GM18517 (cell line): ENCODE measurements around the gene MRC2.

ENCODE experiments used
- ATAC-seq: cut with Tn5 transposase; IDR thresholded peaks from one replicate; pipeline ENCODE4 v1.9.1; 2021; ENCODE audit warnings: mild to moderate bottlenecking, moderate library complexity; ENCODE audit not compliant: unreplicated experiment

Gene MRC2

GRCh38 chr17:62717889-62718288, 90.4 kb downstream of the MRC2 start:
- ATAC-seq = no peak

- no peak for ATAC-seq
These were observed 91.0 kb downstream of the MRC2 start for GRCh38 chr17:62718429-62718828.

- ATAC-seq = no peak
These were observed 92.1 kb downstream of the MRC2 start for GRCh38 chr17:62719586-62719985.

DNA sequence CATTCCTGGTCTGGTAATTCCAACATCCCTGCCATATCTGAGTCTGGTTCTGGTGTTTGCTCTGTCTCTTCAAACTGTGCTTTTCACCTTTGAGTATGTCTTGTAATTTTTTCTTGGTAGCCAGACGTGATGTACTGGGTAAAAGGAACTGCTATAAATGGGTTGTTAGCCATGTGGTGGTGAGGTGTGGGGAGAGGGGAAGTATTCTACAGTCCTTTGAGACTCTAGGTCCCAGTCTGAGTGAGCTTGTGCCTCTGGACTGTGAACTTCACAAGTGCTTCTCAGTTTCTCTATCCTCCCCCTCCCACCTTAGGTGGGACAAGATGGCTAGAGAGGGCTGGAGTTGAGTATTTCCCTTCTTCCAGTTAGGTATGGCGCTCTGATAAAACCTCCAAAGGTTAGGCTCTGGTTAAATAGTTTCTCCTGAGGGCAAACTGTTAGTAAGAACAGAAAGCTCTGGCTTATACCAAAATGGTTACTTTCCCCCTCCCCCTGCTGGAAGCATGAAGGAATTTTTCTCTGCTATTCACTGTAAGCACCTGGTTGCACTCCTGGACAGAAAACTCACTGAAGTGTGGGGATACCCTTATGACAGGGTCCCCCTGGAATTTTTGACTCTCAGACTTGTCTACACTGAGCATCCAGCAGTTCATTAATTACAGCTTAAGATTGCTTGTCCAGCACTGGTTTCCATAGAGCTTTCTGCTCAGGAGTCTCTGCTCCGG, 92.8 kb downstream of the MRC2 start:
- ATAC-seq = no peak

DNA sequence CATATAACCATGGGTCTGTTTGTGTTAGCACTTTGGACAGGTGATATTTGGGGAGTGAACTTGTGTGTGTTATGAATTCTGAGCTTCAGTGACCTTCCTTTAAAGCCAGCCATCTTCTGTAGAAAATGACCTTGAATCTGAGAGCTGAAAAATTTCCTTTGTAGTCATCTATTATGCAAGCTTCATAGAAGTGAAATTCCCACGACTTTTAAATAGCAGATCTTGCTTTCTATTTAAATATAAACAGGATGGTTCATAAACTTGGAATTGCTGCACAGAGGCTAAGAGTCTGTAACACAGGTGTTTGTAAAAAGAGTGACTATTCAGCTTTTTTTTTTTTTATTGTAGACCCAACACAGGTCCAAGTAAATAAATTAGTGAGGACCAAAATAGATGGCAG, 95.2 kb downstream of the MRC2 start:
- ATAC-seq = no peak

DNA sequence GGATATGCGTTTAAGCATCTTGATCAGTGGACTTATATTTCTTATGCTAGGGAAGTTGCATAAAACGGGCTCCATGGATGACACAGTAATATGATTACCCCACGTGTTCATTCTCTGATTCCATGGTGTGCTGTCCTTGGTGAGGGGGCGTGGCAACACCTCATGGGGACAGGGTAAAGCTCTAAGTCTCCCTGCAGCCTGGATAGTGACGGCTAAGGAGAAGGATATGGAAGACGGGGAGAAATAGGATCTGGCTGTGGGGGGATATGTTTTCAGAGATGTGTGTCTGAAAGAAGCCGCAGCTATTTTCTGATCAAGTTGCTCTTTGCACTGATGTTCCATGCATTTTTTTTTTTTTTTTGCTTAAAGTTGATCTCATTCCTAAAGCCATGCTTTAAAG, 96.4 kb downstream of the MRC2 start:
- no peak for ATAC-seq

DNA sequence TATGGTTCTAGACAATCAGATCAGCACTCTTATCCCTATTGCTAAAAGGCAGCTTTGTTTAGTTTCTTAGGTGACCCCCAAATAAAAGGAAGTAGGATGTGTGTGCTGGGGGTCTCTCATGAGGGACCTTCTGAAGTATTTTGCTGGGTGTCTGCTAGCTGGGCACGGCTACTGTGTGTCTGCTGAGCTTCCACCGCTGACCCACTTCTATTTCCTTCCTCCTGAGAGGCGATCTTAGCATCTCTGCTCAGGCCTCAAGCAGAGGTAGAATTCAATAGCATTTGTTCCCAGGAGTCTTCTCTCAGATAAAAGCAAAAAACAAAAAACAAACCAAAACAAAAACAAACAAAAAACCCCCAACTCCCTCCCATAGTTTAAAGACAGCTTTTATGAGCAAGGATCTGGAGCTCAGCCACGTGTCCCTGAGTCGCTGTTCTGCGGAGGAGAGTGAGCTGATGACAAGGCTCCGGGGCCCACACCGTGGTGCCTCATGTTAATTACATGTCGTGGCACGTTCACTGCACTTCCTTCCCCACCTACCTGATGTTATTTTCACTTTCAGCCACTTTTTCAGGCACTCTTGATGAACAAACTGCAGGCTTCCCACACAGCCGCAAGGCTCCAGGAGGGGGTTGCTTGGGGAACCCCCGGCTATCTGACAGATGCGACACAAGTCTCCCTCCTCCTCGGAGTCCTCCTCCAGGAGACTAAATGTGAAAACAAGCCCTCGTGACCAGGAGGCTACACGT, 97.1 kb downstream of the MRC2 start:
- ATAC-seq = peak; percentile 93

DNA sequence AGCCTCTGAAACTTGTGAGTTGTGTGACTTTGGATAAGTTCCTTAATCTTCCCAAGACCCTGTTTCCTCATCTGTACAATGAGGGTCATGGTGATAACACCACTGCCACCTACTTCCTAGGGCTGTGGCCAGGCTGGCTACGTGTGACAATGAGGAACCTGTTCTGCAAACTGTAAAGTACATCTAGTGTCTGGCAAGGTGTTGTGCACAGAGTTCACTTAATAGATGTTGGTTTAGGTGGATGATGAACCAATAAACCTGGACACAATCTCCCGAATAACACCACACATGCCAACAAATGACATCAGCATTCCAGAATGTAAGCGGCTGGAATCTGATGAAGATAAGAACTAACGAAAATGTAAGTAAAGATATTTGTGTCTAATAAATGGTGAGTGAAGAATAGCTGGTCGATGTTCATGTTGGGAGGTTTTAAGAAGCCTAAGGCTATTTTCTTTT, 98.3 kb downstream of the MRC2 start:
- no peak for ATAC-seq

- no peak for ATAC-seq
These were observed 100.6 kb downstream of the MRC2 start for GRCh38 chr17:62727916-62728672.

GRCh38 chr17:62732125-62732524, 104.7 kb downstream of the MRC2 start:
- ATAC-seq = no peak

DNA sequence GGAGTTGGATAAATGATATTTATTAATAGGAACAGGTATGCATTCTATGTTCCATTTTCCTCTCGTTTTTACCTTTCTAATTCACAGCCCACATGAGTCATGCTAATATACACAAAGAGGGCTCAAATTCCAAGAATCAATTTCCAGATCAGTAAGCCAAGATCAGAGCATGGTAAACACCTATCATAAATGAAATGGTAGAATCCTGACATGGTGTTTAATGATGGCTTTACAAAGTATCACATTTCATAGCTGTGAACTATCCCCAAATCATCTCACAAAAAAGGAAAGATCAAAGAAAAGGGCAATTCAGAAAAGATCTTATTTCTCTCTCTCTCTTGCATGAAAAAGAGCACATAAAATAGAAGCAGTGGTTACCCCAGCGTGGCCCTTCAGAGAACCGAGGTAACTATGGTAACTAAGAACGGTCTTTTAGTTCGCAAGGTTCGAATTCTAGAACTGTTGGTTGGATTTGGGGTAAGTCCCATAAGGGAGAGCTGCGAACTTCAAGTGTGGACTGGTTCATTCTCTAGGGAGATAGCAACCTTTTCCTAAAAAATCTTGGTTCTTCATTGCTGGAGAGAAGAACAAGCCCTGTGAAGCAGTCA, 107.7 kb downstream of the MRC2 start:
- ATAC-seq = no peak

- ATAC-seq = no peak
These were observed 110.0 kb downstream of the MRC2 start for GRCh38 chr17:62737513-62737912.

GRCh38 chr17:62738281-62738680, 110.8 kb downstream of the MRC2 start:
- ATAC-seq = no peak

DNA sequence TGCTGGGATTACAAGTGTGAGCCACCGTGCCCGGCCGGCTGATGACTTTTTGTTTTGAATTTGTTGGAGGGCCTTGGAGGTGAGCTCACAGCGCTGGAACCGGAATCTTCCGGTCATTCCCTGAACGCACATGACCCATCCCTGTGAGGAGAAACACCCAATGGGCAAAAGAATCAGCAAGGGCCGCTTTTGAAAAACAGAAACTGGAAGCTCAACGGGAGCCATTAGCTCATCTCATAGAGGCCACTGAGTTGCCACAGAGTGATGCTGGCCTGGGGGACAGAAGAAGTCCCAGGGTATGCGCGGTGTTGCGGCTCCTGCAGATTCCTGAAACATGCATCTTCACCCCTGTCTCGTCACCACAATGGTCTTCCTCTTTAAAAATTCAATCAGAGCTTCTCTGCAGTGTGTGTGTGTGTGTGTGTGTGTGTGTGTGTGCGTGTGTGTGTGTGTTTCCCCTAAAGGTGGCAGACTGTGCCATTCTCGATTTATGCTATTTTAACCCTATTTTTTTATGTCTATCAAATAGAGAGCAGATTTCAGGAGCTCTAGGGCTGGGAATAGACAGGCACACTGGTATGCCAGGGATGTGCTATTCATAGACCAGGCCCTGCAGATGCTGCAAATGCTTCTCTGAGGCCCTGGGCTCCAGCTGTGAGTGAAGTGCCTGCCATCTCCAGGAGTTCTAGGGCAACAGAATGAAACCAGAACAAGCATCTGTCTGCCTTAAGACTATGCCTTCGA, 112.3 kb downstream of the MRC2 start:
- no peak for ATAC-seq

DNA sequence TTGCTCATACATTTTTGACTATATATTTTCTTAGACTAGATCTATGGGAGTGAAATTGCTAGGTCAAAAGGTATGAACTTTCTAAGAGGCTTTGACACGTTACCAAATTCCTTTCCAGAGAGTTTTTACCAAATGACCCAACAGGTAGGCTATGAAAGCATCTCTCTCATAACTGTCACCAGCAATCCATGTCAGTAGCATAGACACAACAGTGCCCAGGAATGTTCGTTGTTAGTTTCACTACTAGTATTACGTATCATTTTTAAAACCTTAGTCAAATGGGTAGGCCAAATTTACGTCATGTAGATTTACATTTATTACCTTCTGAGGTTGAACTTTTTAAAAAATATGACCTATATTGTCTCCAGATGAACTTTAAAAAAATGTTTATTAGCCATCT, 113.8 kb downstream of the MRC2 start:
- no peak for ATAC-seq
